Coronary artery (tissue), 2 donors: ENCODE measurements around the gene OPN4.

ENCODE experiments used
- DNase-seq: peaks from one replicate; pipeline ENCODE4 v3.0.0-alpha.2; 2017; ENCODE audit warnings: low spot score
- H3K27ac ChIP-seq, 2 donors: fragments of 200-600 bp; sonication (generic); one replicate each; pipeline ENCODE4 v1.5.1; 2016 to 2019
- H3K4me3 ChIP-seq: fragments of 200-600 bp; sonication (generic); 2 replicates; pipeline ENCODE4 v1.5.1; 2016; ENCODE audit warnings: mild to moderate bottlenecking, moderate library complexity
- CTCF ChIP-seq: fragments of 200-600 bp; sonication (generic); IDR thresholded peaks from one replicate; pipeline ENCODE4 v1.5.1; 2019; ENCODE audit warnings: antibody characterized with exemption

The OPN4 gene

GRCh38 chr10:86657396-86658011, 3.2 kb downstream of the OPN4 start:
- DNase-seq: peak; percentile 57
- H3K4me3 ChIP-seq: no peak overlapping the region
- no peak for TF ChIP-seq CTCF
- no peak overlapping the region for H3K27ac ChIP-seq

DNA sequence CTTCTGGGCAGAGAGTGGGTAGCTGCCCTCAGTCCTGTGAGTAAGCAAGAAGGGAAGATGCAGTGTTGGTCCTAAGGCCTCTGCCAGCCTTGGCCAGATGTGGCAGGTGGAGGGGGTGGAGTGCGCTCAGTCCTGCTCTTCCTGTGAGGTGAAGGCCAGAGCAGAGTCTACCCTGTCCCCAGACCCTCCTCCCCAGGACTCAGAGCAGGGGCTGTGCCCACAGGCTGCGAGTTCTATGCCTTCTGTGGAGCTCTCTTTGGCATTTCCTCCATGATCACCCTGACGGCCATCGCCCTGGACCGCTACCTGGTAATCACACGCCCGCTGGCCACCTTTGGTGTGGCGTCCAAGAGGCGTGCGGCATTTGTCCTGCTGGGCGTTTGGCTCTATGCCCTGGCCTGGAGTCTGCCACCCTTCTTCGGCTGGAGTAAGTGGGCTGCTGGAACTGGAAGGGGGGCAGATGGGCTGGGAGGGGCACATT, 4.0 kb downstream of the OPN4 start:
- DNase-seq: peak; percentile 56
- no peak for TF ChIP-seq CTCF
- no peak overlapping the region for H3K4me3 ChIP-seq
- H3K27ac ChIP-seq: no peak overlapping the region

GRCh38 chr10:86658751-86659150, 4.4 kb downstream of the OPN4 start:
- no peak overlapping the region for H3K27ac ChIP-seq
- H3K4me3 ChIP-seq: no peak overlapping the region
- no peak for TF ChIP-seq CTCF
- no peak for DNase-seq

GRCh38 chr10:86659161-86659691, 4.9 kb downstream of the OPN4 start:
- no peak for TF ChIP-seq CTCF
- peak; percentile 68 for DNase-seq
- H3K4me3 ChIP-seq: no peak overlapping the region
- no peak overlapping the region for H3K27ac ChIP-seq

DNA sequence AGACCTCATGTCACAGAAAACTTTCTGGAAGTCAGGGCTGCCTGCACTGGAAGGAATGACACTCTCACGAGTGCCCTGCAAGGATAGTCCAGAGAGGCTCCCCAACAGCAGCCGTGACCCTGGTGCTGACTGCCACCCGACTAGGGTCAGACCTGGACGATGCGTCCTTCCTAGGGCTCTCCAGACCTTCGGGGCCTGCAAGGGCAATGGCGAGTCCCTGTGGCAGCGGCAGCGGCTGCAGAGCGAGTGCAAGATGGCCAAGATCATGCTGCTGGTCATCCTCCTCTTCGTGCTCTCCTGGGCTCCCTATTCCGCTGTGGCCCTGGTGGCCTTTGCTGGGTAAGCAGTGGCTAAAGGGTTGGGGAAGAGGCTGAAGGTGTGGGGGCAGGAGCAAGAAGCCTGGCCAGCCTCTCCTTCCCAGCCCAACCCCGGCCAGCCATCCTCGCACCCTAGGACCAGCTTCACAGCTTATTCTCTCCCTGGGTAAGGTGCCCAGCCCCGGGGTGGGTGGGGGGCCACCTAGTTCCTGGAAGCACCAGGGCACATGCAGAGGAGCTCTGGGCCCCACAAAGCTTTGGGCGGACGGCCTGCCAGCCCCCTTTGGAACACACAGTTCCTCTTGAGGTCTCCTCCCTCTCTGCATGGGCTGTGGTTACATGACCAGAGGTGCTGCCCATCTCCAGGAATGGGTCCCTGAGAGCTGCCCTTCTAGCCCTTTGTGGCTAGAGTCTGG, 5.5 kb downstream of the OPN4 start:
- no peak for TF ChIP-seq CTCF
- peak; percentile 67 for DNase-seq
- H3K27ac ChIP-seq: no peak overlapping the region
- no peak overlapping the region for H3K4me3 ChIP-seq

DNA sequence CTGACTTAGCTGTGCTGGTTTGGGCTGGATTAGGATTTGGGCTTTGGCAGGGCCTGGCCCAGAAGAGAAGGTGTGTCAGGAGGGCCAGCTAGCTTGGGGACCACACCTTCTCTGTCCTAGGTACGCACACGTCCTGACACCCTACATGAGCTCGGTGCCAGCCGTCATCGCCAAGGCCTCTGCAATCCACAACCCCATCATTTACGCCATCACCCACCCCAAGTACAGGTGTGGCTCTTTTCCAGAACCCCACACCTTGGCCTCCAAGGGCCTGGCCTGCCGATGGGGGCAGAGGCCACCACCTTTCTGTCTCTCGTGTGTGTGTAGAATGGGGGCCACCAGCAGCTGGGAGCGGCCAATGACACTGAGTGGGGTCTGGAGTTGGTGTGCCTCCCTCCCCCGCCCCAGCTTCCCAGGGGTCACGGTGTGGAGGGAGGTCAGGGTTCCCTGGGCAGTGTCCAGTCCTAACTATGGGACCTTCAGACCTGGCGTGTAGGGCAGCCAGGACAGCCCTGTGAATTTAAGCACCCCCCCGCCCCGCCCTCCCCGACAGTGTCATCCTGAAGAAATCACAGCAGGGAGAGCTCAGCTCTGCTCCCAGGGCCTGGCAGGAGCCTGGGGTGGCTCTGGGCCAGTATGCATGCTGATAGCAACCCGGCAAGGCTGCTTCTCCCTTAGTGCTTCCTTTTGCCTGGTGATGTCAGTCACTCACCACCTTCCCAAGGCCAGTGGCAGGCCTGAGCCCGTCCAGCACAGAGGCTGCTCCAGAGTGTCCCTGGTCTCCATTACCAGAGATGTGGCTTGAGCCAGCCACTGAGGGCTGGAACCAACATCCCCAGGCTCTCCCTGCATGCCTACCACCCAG, 7.0 kb downstream of the OPN4 start:
- DNase-seq: peak; percentile 46
- Histone ChIP-seq H3K4me3 (no peak overlapping the region), H3K27ac (peak overlapping the region in 1 of 2 donors; percentile 56)
- no peak for TF ChIP-seq CTCF
